Measurements from ENCODE around the gene YIPF4.
"Not testable (repeated sequence)": the region's sequence is repeated elsewhere in the genome, so short reads cannot be mapped to it uniquely, and the experiment has no call there.

Gene YIPF4

DNA sequence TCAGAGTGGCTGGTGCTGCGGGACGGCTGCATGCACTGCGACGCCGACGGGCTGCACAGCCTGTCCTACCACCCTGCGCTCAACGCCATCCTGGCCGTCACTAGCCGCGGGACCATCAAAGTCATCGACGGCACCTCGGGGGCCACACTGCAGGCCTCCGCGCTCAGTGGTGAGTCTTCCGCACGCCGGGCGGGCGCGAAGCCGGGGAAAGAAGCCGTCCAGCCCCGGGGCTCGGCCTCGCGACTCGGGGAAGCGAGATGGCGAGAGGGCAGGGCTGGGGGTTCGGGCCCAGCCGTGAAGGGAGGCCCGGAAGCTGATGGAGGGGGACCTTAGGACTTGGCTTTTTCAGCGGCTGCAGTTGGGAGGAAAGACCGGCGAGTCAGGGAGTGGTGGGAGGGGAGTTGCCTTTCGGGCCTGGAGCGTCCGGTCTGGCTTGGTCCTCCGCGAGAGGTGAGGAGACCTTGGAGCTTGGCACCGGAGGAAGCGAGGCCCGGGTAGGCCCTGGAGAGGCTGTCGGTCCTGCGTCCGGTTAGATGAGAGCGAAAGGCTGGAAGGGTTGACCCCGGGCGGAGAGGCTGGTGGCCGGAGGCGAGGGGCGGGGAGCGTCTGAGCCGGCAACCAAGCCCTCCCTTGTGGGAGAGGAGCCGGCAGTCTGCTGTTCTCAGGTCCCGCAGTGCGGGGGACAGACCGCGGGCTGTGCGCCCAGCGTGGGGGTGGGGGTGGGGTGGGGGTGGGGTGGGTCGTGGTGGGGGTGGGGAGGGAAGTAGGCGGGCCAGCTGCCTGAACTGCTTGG lies 79.8 kb downstream of the YIPF4 start:
- TF ChIP-seq, protein P1, sequence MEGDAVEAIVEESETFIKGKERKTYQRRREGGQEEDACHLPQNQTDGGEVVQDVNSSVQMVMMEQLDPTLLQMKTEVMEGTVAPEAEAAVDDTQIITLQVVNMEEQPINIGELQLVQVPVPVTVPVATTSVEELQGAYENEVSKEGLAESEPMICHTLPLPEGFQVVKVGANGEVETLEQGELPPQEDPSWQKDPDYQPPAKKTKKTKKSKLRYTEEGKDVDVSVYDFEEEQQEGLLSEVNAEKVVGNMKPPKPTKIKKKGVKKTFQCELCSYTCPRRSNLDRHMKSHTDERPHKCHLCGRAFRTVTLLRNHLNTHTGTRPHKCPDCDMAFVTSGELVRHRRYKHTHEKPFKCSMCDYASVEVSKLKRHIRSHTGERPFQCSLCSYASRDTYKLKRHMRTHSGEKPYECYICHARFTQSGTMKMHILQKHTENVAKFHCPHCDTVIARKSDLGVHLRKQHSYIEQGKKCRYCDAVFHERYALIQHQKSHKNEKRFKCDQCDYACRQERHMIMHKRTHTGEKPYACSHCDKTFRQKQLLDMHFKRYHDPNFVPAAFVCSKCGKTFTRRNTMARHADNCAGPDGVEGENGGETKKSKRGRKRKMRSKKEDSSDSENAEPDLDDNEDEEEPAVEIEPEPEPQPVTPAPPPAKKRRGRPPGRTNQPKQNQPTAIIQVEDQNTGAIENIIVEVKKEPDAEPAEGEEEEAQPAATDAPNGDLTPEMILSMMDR (conservative IDR thresholded peaks at IDR 0.05; ENCODE audit: low read depth, low read length): no peak
- DNase-seq (ENCODE audit: low read depth): no peak
- H3K4me3 ChIP-seq (ENCODE audit: low read length): peak overlapping the region; percentile 77

DNA sequence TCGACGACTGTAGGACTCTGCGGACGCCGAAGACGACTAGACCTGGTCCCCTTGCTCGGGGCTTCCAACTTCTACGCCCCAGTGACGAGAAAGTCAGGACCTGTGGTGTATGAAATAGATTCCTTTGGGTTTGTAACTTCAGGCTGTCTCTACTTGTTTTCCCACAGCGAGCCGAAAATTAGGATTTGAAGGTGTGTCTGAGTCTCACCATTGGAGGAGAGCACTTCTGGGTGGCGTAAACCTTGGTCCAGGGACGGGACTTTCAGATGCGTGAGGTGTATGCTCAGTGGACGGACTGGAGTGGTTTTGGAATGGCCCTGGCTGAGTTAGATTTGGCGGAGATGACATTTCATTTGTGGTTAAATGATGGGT lies 80.4 kb downstream of the YIPF4 start:
- TF ChIP-seq, protein P1 (conservative IDR thresholded peaks at IDR 0.05; ENCODE audit: low read depth, low read length): no peak
- H3K4me3 ChIP-seq (ENCODE audit: low read length): peak overlapping the region; percentile 77
- DNase-seq (ENCODE audit: low read depth): no peak

DNA sequence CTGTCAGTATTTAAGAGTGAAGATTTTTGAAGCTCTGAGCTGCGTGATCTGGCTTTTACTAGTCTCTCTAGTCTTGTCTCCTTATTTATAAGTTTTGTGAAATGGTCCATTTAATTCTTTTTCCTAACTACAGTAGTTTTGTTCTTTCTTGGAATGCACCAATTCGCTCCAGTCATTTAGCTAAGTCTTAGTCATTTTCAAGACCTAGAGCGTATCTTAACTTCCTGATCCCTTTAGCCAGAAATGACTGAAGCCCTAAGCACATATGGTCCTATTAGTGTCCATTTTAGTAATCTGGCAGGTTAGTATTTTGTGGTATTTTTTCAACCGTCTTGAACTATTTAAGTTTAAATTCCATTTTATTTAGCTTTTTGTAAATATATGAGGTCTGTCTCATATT lies 82.7 kb downstream of the YIPF4 start:
- DNase-seq (ENCODE audit: low read depth): no peak
- H3K4me3 ChIP-seq (ENCODE audit: low read length): no peak overlapping the region
- TF ChIP-seq, protein P1 (conservative IDR thresholded peaks at IDR 0.05; ENCODE audit: low read depth, low read length): no peak

DNA sequence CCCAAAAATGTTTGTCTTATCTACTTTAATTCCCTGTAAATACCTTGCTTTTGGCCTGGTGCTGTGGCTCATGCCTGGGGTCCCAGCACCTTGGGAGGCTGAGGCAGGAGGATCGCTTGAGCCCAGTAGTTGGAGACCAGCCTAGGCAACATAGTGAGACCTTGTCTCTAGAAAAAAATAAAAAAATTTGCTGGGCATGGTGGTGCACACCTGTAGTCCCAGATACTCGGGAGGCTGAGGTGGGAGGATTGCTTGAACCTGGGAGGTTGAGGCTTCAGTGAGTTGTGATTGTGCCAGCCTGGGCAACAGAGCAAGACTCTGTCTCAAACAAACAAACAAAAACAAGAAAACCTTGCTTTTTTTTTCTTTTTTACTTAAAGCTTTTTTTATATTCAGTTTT lies 85.3 kb downstream of the YIPF4 start:
- not testable (repeated sequence) for DNase-seq (ENCODE audit: low read depth); H3K4me3 ChIP-seq (ENCODE audit: low read length)

DNA sequence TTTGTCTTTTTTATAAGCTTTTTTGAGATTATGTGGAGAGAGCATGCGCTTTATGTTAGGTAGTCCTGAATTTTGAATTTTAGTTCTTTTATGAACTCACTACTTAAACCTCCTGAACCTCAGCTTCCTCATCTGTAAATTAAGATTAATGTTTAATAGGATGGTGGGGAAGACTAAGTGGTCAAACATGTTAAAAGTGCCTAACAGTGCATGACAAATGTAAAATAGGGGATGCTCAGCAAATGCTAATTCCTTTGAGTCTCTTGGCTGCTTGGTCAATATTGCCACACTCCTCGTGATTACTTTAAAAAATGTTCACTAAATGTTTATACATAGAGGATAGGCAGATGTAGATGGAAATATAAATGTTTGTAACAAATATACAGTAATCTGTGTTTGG lies 85.9 kb downstream of the YIPF4 start:
- TF ChIP-seq, protein P1 (conservative IDR thresholded peaks at IDR 0.05; ENCODE audit: low read depth, low read length): no peak
- H3K4me3 ChIP-seq (ENCODE audit: low read length): no peak overlapping the region
- DNase-seq (ENCODE audit: low read depth): no peak

DNA sequence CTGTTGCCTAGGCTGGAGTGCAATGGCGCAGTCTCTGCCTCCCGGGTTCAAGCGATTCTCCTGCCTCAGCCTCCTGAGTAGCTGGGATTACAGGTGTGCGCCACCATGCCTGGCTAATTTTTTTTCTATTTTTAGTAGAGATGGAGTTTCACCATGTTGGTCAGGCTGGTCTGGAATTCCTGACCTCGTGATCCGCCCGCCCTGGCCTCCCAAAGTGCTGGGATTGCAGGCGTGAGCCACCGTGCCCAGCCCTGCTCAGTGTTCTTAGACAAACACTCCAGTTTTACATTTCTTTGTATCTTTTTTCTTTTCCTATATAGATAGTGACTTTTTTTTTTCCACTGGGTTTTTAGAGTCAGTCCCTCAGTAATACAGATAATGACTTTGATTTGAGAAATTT lies 86.6 kb downstream of the YIPF4 start:
- not testable (repeated sequence) for DNase-seq (ENCODE audit: low read depth); H3K4me3 ChIP-seq (ENCODE audit: low read length)

DNA sequence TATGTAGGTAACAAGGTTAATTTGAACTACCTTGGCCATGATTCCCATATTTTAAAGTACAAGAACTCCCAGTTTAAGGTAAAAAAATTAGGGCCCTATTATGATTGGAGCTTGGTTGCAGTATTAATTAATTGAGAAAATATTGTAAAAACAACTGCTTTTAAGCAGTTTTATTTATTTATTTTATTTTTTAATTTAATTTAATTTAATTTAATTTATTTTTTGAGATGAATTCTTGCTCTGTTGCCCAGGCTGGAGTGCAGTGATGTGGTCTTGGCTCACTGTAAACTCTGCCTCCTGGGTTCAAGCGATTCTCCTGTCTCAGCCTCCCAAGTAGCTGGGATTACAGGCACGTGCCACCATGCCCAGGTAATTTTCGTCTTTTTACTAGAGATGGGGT lies 88.0 kb downstream of the YIPF4 start:
- not testable (repeated sequence) for H3K4me3 ChIP-seq (ENCODE audit: low read length); DNase-seq (ENCODE audit: low read depth)

Measured in retinal pigment epithelial cell (primary cell).